K562 (cell line): Measurements from ENCODE around the gene CTDSPL. TPM values are rescaled to one million over a fixed set of nuclear protein-coding genes. Genes with fewer than 3 reads are reported as not detected.

Source experiments
- ATAC-seq: fragments of 200-7000 bp; cut with Tn5 transposase; 3 replicates; pipeline ENCODE4 v1.9.1; 2020; ENCODE audit warnings: moderate library complexity
- BruUV-seq: library from RNA; stranded (reverse); fragments of 400-500 nt; replicated peaks from 2 replicates; lab custom pipeline; 2021; lab: Mats Ljungman, UMichigan
- CTCF ChIA-PET: fragments of 300-600 bp; formaldehyde crosslinking; extraction: SDS; loops from one replicate; lab custom pipeline; 2021; ENCODE audit warnings: low intra/inter-chr PET ratio; lab: Yijun Ruan, JAX
- POLR2A ChIA-PET: fragments of 300-600, 350-650 bp; sonication (Branson Sonifier 250); formaldehyde crosslinking; extraction: SDS; loops from one replicate; lab custom pipeline; 2021; ENCODE audit warnings: antibody characterized with exemption, inconsistent platforms; lab: Yijun Ruan, JAX
- DNase-seq, 4 experiments: peaks; one replicate each; pipeline versions ENCODE4 v3.0.0 to v3.0.0-alpha.2; 2011 to 2018; ENCODE audit warnings: low spot score in 3 of 4, mixed read lengths in 3 of 4; ENCODE audit errors: extremely low read depth in 1 of 4
- FAIRE-seq: peaks from 2 replicates; lab custom pipeline; 2011; peaks lifted over from hg19 to GRCh38; lab: Jason Lieb, UNC
- H2AFZ ChIP-seq: 2 replicates; pipeline ENCODE4 v1.6.0; 2011; ENCODE audit warnings: low read depth, low read length, control low read depth, inconsistent platforms
- H3K27ac ChIP-seq: fragments of 200-600 bp; 3 replicates; pipeline ENCODE4 v1.8.0; 2011; ENCODE audit warnings: low read depth, mild to moderate bottlenecking, control low read depth, inconsistent platforms, low read length, moderate library complexity, mixed read lengths; ENCODE audit errors: extremely low read depth
- H3K27me3 ChIP-seq, 2 experiments: fragments of 300-600 bp in 1 of 2; 2 replicates in 1 of 2; 3 replicates in 1 of 2; pipeline versions ENCODE4 v1.6.0 to v1.8.0; 2011; ENCODE audit warnings: inconsistent platforms in 2 of 2, low read length in 2 of 2, mild to moderate bottlenecking in 1 of 2, mixed read lengths in 1 of 2, moderate library complexity in 1 of 2; ENCODE audit not compliant: control insufficient read depth in 2 of 2, insufficient read depth in 2 of 2
- H3K36me3 ChIP-seq: fragments of 300-600 bp; 3 replicates; pipeline ENCODE4 v1.8.0; 2011; ENCODE audit warnings: mild to moderate bottlenecking, low read length, inconsistent platforms; ENCODE audit not compliant: control insufficient read depth, insufficient read depth
- H3K4me1 ChIP-seq, 2 experiments: fragments of 200-600 bp in 1 of 2; replicated peaks in 1 of 2; 2 replicates in 1 of 2; 3 replicates in 1 of 2; pipeline versions ENCODE4 v1.5.1 to v1.8.0; 2011; ENCODE audit warnings: inconsistent platforms in 2 of 2, low read length in 2 of 2, mild to moderate bottlenecking in 1 of 2, mixed read lengths in 1 of 2, moderate library complexity in 1 of 2; ENCODE audit not compliant: control insufficient read depth in 2 of 2, insufficient read depth in 2 of 2
- H3K4me2 ChIP-seq: 2 replicates; pipeline ENCODE4 v1.6.1; 2011; ENCODE audit warnings: low read length, control low read depth, inconsistent platforms, mixed read lengths; ENCODE audit not compliant: insufficient read depth
- H3K4me3 ChIP-seq: fragments of 200-600 bp; sonication (generic), shearing (Covaris generic); 2 replicates; pipeline ENCODE4 v1.5.1; 2016; ENCODE audit warnings: control low read depth, inconsistent platforms
- H3K79me2 ChIP-seq: fragments of 200-600 bp; 3 replicates; pipeline ENCODE4 v1.8.0; 2011; ENCODE audit warnings: low read length, inconsistent platforms; ENCODE audit not compliant: control insufficient read depth, insufficient read depth
- H3K9ac ChIP-seq, 2 experiments: 2 replicates each; pipeline versions ENCODE4 v1.6.0 to v1.6.1; 2011; ENCODE audit warnings: low read depth in 2 of 2, low read length in 2 of 2, control low read depth in 1 of 2, inconsistent platforms in 1 of 2, mild to moderate bottlenecking in 1 of 2, mixed read lengths in 1 of 2; ENCODE audit not compliant: insufficient read depth in 1 of 2
- H3K9me1 ChIP-seq: one replicate; pipeline ENCODE4 v1.6.0; 2011; ENCODE audit warnings: inconsistent platforms, mild to moderate bottlenecking, low read length, moderate library complexity; ENCODE audit not compliant: control insufficient read depth, insufficient read depth
- H3K9me3 ChIP-seq: replicated peaks from 2 replicates; pipeline ENCODE4 v1.5.1; 2011; ENCODE audit warnings: low read depth, low read length, inconsistent platforms; ENCODE audit not compliant: control insufficient read depth, insufficient read depth
- H4K20me1 ChIP-seq: replicated peaks from 2 replicates; pipeline ENCODE4 v1.6.1; 2011; ENCODE audit warnings: low read length, inconsistent platforms, mixed read lengths; ENCODE audit not compliant: control insufficient read depth, insufficient read depth
- ATF7 ChIP-seq: fragments of 450-650 bp; IDR thresholded peaks from 2 replicates; pipeline ENCODE4 v1.7.1; 2014; ENCODE audit warnings: mild to moderate bottlenecking, moderate library complexity
- FOXA1 ChIP-seq: fragments of 450-650 bp; IDR thresholded peaks from 2 replicates; pipeline ENCODE4 v1.6.1; 2016; ENCODE audit warnings: mild to moderate bottlenecking, borderline replicate concordance
- HDAC1 ChIP-seq, 2 experiments: fragments of 450-650 bp; IDR thresholded peaks; 2 replicates each; pipeline ENCODE4 v1.6.1; 2016 to 2017; ENCODE audit warnings: inconsistent platforms in 1 of 2, mild to moderate bottlenecking in 1 of 2, moderate library complexity in 1 of 2
- NR3C1 ChIP-seq: sonication (generic); formaldehyde crosslinking; IDR thresholded peaks from 2 replicates; pipeline ENCODE4 v1.8.1; 2022; ENCODE audit warnings: missing genetic modification reagents
- NRF1 ChIP-seq, 2 experiments: fragments of 450-650 bp; IDR thresholded peaks in 1 of 2; conservative IDR thresholded peaks in 1 of 2; 2 replicates each; pipeline ENCODE4 v1.6.1; 2014; ENCODE audit warnings: mild to moderate bottlenecking in 2 of 2
- TCFL5 ChIP-seq: fragments of 250-450 bp; sonication (Bioruptor Pico); conservative IDR thresholded peaks from 2 replicates; pipeline ENCODE4 v1.6.1; 2021; ENCODE audit warnings: mild to moderate bottlenecking, moderate library complexity, matching md5 sums
- ZBTB1 ChIP-seq: sonication (generic); formaldehyde crosslinking; IDR thresholded peaks from 2 replicates; pipeline ENCODE4 v1.8.1; 2023; ENCODE audit warnings: missing genetic modification reagents, low read depth, mild to moderate bottlenecking, borderline replicate concordance
- ZNF212 ChIP-seq: fragments of 450-650 bp; formaldehyde crosslinking; IDR thresholded peaks from 2 replicates; pipeline ENCODE4 v1.4.0; 2020; ENCODE audit warnings: mild to moderate bottlenecking
- ZNF644 ChIP-seq: fragments of 200-800 bp; sonication (Bioruptor generic); IDR thresholded peaks from 2 replicates; pipeline ENCODE4 v1.6.1; 2016; ENCODE audit warnings: low read depth, missing genetic modification characterization, missing compliant biosample characterization
- WGBS: fragments of 100-300 bp; shearing (Covaris generic); methylation state at CpG from one replicate; pipeline ENCODE4 v1.1.6; 2016; ENCODE audit warnings: low coverage, mixed read lengths; ENCODE audit not compliant: insufficient coverage; ENCODE audit errors: missing lambda C conversion rate; 5-methylcytosine and 5-hydroxymethylcytosine counted together
- in situ Hi-C: fragments of 300-500 bp; cut with MboI; formaldehyde crosslinking; loops from 4 replicates; pipeline ENCODE4 v1.15.0; 2018; ENCODE audit warnings: inconsistent platforms, mixed read lengths
- intact Hi-C: fragments of 100-400 bp; cut with micrococcal nuclease; formaldehyde crosslinking; loops from 2 replicates; pipeline ENCODE4 v1.14.2; 2022
- polyA plus RNA-seq, 8 experiments: library from polyadenylated mRNA; depleted of rRNA in 4 of 8; stranded (reverse) in 5 of 8; unstranded in 3 of 8; fragments of >200 nt; fragmentation: Nextera tagmentation in 2 of 8; fragmentation: Illumina TruSeq in 1 of 8; extraction: Ambion mirVana in 2 of 8; extraction: Trizol in 1 of 8; gene quantifications; 2 replicates each; pipeline versions ENCODE4 v1.2.1 to v1.2.3, GENCODE V29; 2011 to 2014; ENCODE audit warnings: inconsistent platforms in 1 of 8, missing spikeins in 1 of 8
- total RNA-seq, 7 experiments: library from RNA; depleted of rRNA in 6 of 7; stranded (reverse); fragments of >200 nt in 6 of 7; fragmentation: Illumina TruSeq in 2 of 7; extraction: Trizol in 2 of 7; gene quantifications; 2 replicates each; pipeline versions ENCODE4 v1.2.1 to v1.2.3, GENCODE V29; 2011 to 2021; ENCODE audit warnings: low replicate concordance in 1 of 7
- TF ChIP-seq, protein P1 (sequence below): IDR thresholded peaks from 2 replicates; pipeline ENCODE4 v1.6.1; 2011; ENCODE audit not compliant: insufficient read length; ENCODE audit errors: extremely low read depth

Gene CTDSPL
- total and polyA plus RNA-seq, 9 of the 15 experiments (the other 6 are each of a cell fraction or from before 2014, with no cell fraction given), result 5.1 to 19.3 (median 11.3) TPM

DNA sequence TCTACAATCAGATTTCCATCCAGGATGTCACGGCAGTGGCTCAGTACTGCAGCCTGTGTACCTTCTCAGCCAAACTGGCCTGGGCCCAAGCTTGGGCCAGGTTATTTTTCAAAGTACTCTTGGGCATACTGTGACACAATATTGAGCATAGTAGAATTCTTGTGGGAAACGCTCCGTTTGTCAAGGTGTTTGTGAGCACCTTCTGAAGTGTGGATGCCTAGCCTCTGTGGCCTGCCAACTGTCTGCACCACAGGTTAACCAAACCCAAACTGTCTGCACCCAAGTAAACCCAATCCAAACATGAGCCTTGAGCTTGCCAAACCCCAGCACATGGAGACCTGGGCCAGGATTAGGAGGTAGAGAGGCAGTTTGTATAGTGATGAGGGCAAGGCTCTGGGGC, 25.4 kb downstream of the CTDSPL start:
- no peak overlapping the region for H3K9ac ChIP-seq
- in situ Hi-C loops (no loop called here), intact Hi-C loops (no loop called here)
- H3K36me3 ChIP-seq, result no peaks in the 10 kb centered on the region
- H3K9me3 ChIP-seq, result no peaks in the 10 kb centered on the region
- H4K20me1 ChIP-seq, result no peaks in the 10 kb centered on the region
- H3K4me2 ChIP-seq, result no peak overlapping the region
- no peak for FAIRE-seq
- no peak overlapping the region for H3K27ac ChIP-seq
- H3K4me1 ChIP-seq, result no peaks in the 10 kb centered on the region
- H2AFZ ChIP-seq, result no peak overlapping the region
- WGBS, result 13% methylated on average over 3 of the region's 3 CpGs
- no peak overlapping the region for H3K4me3 ChIP-seq
- no peak for ATAC-seq
- no TSS peak for BruUV-seq
- POLR2A ChIA-PET, result interaction anchor here (0.7 to 3.6 kb wide), 8 partner anchors 10 to 530 kb away, joined by 3 to 13 read pairs (median 4); no protein-coding TSS in a partner anchor
- peaks cover 2 to 5% of the 10 kb centered on the region in 2 experiments; a peak in 2 of 5 replicates for H3K27me3 ChIP-seq
- no peaks in the 10 kb centered on the region for H3K79me2 ChIP-seq
- TF ChIP-seq HDAC1 (IDR thresholded peaks at IDR 0.05) (no peak), ZNF212 (CRISPR knock-in tag) (no peak), NRF1 (conservative IDR thresholded peaks at IDR 0.05 in 1 of 2, IDR thresholded peaks at IDR 0.05 in 1 of 2) (no peak), ZNF644 (no peak), ATF7 (no peak), ZBTB1 (CRISPR knock-in tag) (no peak), TCFL5 (CRISPR knock-in tag) (no peak), NR3C1 (CRISPR knock-in tag) (no peak), FOXA1 (no peak)
- TF ChIP-seq, protein P1, sequence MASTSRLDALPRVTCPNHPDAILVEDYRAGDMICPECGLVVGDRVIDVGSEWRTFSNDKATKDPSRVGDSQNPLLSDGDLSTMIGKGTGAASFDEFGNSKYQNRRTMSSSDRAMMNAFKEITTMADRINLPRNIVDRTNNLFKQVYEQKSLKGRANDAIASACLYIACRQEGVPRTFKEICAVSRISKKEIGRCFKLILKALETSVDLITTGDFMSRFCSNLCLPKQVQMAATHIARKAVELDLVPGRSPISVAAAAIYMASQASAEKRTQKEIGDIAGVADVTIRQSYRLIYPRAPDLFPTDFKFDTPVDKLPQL, result no peak
- DNase-seq, result no peak
- H3K9me1 ChIP-seq, result no peaks in the 10 kb centered on the region
- CTCF ChIA-PET, result no interaction called here
